CD8-positive, alpha-beta memory T cell (primary cell): ENCODE results near the gene PSMD3. TPM values are rescaled to one million over a fixed set of nuclear protein-coding genes. Genes with fewer than 3 reads are reported as not detected.

Experiments
- CTCF ChIA-PET: fragments of 350-600 bp; sonication (Branson Sonifier 250); formaldehyde crosslinking; loops from one replicate; lab custom pipeline; 2021; ENCODE audit warnings: antibody characterized with exemption; lab: Charles Lee
- POLR2A ChIA-PET: fragments of 350-600 bp; sonication (Branson Sonifier 250); formaldehyde crosslinking; loops from one replicate; lab custom pipeline; 2021; ENCODE audit warnings: antibody characterized with exemption; lab: Charles Lee
- DNase-seq, 5 donors: peaks; one replicate each; pipeline versions ENCODE4 v3.0.0 to v3.0.0-alpha.2; 2020 to 2022; ENCODE audit warnings: mixed read lengths in 1 of 5
- H3K27ac ChIP-seq: one replicate; pipeline ENCODE4 v1.7.0; 2013; ENCODE audit warnings: low read depth, mild to moderate bottlenecking, low read length, moderate library complexity
- H3K27me3 ChIP-seq: 2 replicates; pipeline ENCODE4 v1.7.0; 2013; ENCODE audit warnings: low read length, mild to moderate bottlenecking; ENCODE audit not compliant: insufficient read depth, poor library complexity, severe bottlenecking
- H3K36me3 ChIP-seq: 2 replicates; pipeline ENCODE4 v1.7.0; 2013; ENCODE audit warnings: mild to moderate bottlenecking, low read length, moderate library complexity; ENCODE audit not compliant: insufficient read depth
- H3K4me1 ChIP-seq: 2 replicates; pipeline ENCODE4 v1.7.0; 2013; ENCODE audit warnings: mild to moderate bottlenecking, low read length, moderate library complexity; ENCODE audit not compliant: insufficient read depth
- H3K4me3 ChIP-seq: 2 replicates; pipeline ENCODE4 v1.7.0; 2013; ENCODE audit warnings: mild to moderate bottlenecking, low read length
- H3K9me3 ChIP-seq: 2 replicates; pipeline ENCODE4 v1.7.0; 2013; ENCODE audit warnings: mild to moderate bottlenecking, low read length
- H3K27ac Mint-ChIP-seq, 8 donors: one replicate each; pipeline ENCODE4 v1.8.0; 2020 to 2021; ENCODE audit warnings: mixed read lengths in 8 of 8, mild to moderate bottlenecking in 6 of 8, inconsistent platforms in 3 of 8, moderate library complexity in 3 of 8
- H3K27me3 Mint-ChIP-seq, 2 donors: one replicate each; pipeline ENCODE4 v1.8.0; 2020 to 2021; ENCODE audit warnings: mixed read lengths in 2 of 2, mild to moderate bottlenecking in 1 of 2, moderate library complexity in 1 of 2
- H3K36me3 Mint-ChIP-seq, 3 donors: one replicate each; pipeline ENCODE4 v1.8.0; 2020 to 2021; ENCODE audit warnings: mixed read lengths in 3 of 3, inconsistent platforms in 1 of 3, mild to moderate bottlenecking in 1 of 3
- H3K4me1 Mint-ChIP-seq, 3 donors: one replicate each; pipeline ENCODE4 v1.8.0; 2020 to 2021; ENCODE audit warnings: mixed read lengths in 3 of 3, inconsistent platforms in 1 of 3, mild to moderate bottlenecking in 1 of 3
- H3K4me3 Mint-ChIP-seq, 7 donors: one replicate each; pipeline ENCODE4 v1.8.0; 2020 to 2021; ENCODE audit warnings: mixed read lengths in 7 of 7, mild to moderate bottlenecking in 6 of 7, moderate library complexity in 4 of 7, inconsistent platforms in 2 of 7
- H3K9me3 Mint-ChIP-seq, 5 donors: one replicate each; pipeline ENCODE4 v1.8.0; 2020 to 2022; ENCODE audit warnings: mixed read lengths in 5 of 5, mild to moderate bottlenecking in 3 of 5, moderate library complexity in 2 of 5, inconsistent platforms in 1 of 5
- polyA plus RNA-seq: library from polyadenylated mRNA; unstranded; fragments of 300-500 nt; fragmentation: Illumina TruSeq; gene quantifications from one replicate; pipeline ENCODE4 v1.2.3, GENCODE V29; 2021
- total RNA-seq, 2 experiments: library from RNA; stranded (reverse); gene quantifications; one replicate each; pipeline ENCODE4 v1.2.3, GENCODE V29; 2021

Gene PSMD3
- total and polyA plus RNA-seq, 3 experiments from 2014 or later, result 51.1 to 186 (median 185) TPM

GRCh38 chr17:40014375-40014980 lies 33.9 kb downstream of the PSMD3 start:
- Histone ChIP-seq H3K9me3 (no peaks in the 10 kb centered on the region), H3K36me3 (no peaks in the 10 kb centered on the region), H3K4me1 (peaks cover 4% of the 10 kb centered on the region), H3K27ac (no peak overlapping the region), H3K27me3 (no peaks in the 10 kb centered on the region), H3K4me3 (no peak overlapping the region)
- H3K4me1 Mint-ChIP-seq, result peaks cover 6 to 19% (median 10%) of the 10 kb centered on the region in 3 donors
- H3K4me3 Mint-ChIP-seq, result no peak overlapping the region
- no peaks in the 10 kb centered on the region for H3K9me3 Mint-ChIP-seq
- peak overlapping the region in 1 of 8 donors; percentile 76 for H3K27ac Mint-ChIP-seq
- no peak for DNase-seq
- H3K27me3 Mint-ChIP-seq, result peaks cover 2 to 5% of the 10 kb centered on the region in 2 donors
- H3K36me3 Mint-ChIP-seq, result peaks cover 0 to 10% (median 2%) of the 10 kb centered on the region in 3 donors
- CTCF ChIA-PET, result interaction anchor here (1.0 to 5.6 kb wide), 6 partner anchors 12 to 175 kb away, joined by 3 to 63 read pairs (median 4); partner anchors contain the start of gene MED24
- POLR2A ChIA-PET, result interaction anchor here (0.5 kb wide), 1 partner anchor 383 kb away, joined by 6 read pairs; no protein-coding TSS in a partner anchor

GRCh38 chr17:40015005-40015997 lies 34.7 kb downstream of the PSMD3 start, which contains the start of gene CSF3:
Gene CSF3 (plus strand): TSS chr17:40015440. CDS start chr17:40015475, 35 bp downstream.
- no peaks in the 10 kb centered on the region for H3K9me3 Mint-ChIP-seq
- H3K4me3 Mint-ChIP-seq, result peak within 1 kb of the TSS in 1 of 7 donors; percentile 65
- Histone ChIP-seq H3K9me3 (no peaks in the 10 kb centered on the region), H3K36me3 (peaks cover 6% of the 10 kb centered on the region), H3K27me3 (no peaks in the 10 kb centered on the region), H3K4me3 (no peak within 1 kb of the TSS), H3K4me1 (peaks cover 4% of the 10 kb centered on the region), H3K27ac (no peak within 1 kb of the TSS)
- DNase-seq, result no peak
- peaks cover 5 to 15% (median 6%) of the 10 kb centered on the region in 3 donors for H3K4me1 Mint-ChIP-seq
- ChIA-PET CTCF (interaction anchor here (0.9 to 5.6 kb wide), 7 partner anchors 11 to 174 kb away, joined by 3 to 63 read pairs (median 3); no protein-coding TSS in a partner anchor), POLR2A (interaction anchor here (0.5 to 0.6 kb wide), 2 partner anchors 51 to 382 kb away, joined by 3 to 6 read pairs; no protein-coding TSS in a partner anchor)
- no peak within 1 kb of the TSS for H3K27ac Mint-ChIP-seq
- H3K27me3 Mint-ChIP-seq, result peaks cover 2 to 5% of the 10 kb centered on the region in 2 donors
- peaks cover 0 to 19% (median 2%) of the 10 kb centered on the region in 3 donors for H3K36me3 Mint-ChIP-seq

- DNase-seq, result no peak
- ChIA-PET POLR2A (interaction anchor here (0.6 kb wide), 1 partner anchor 50 kb away, joined by 3 read pairs; no protein-coding TSS in a partner anchor), CTCF (interaction anchor here (0.9 to 5.6 kb wide), 8 partner anchors 10 to 173 kb away, joined by 3 to 63 read pairs (median 3); no protein-coding TSS in a partner anchor)
- no peak overlapping the region for H3K27ac Mint-ChIP-seq
- no peak overlapping the region for H3K4me3 ChIP-seq
- no peaks in the 10 kb centered on the region for H3K9me3 ChIP-seq
- peak overlapping the region in 1 of 7 donors; percentile 65 for H3K4me3 Mint-ChIP-seq
- peaks cover 6% of the 10 kb centered on the region for H3K36me3 ChIP-seq
- H3K4me1 ChIP-seq, result peaks cover 4% of the 10 kb centered on the region
- no peak overlapping the region for H3K27ac ChIP-seq
- H3K27me3 ChIP-seq, result no peaks in the 10 kb centered on the region
- H3K27me3 Mint-ChIP-seq, result peaks cover 2 to 5% of the 10 kb centered on the region in 2 donors
- peaks cover 0 to 25% (median 4%) of the 10 kb centered on the region in 3 donors for H3K36me3 Mint-ChIP-seq
- H3K4me1 Mint-ChIP-seq, result peaks cover 4 to 15% (median 6%) of the 10 kb centered on the region in 3 donors
- H3K9me3 Mint-ChIP-seq, result no peaks in the 10 kb centered on the region
Observed at GRCh38 chr17:40015998-40016985, 35.7 kb downstream of the PSMD3 start.

- CTCF ChIA-PET, result interaction anchor here (1.0 to 5.6 kb wide), 6 partner anchors 9 to 172 kb away, joined by 3 to 63 read pairs (median 8); no protein-coding TSS in a partner anchor
- Histone ChIP-seq H3K27me3 (no peaks in the 10 kb centered on the region), H3K9me3 (no peaks in the 10 kb centered on the region), H3K27ac (no peak overlapping the region), H3K4me3 (no peak overlapping the region), H3K4me1 (peaks cover 4% of the 10 kb centered on the region), H3K36me3 (peaks cover 6% of the 10 kb centered on the region)
- Mint-ChIP-seq H3K9me3 (no peaks in the 10 kb centered on the region), H3K27me3 (peaks cover under 1 to 2% of the 10 kb centered on the region in 2 donors), H3K27ac (peak overlapping the region in 3 of 8 donors; percentile 38 to 80 (median 47)), H3K4me1 (peaks cover 4 to 6% (median 4%) of the 10 kb centered on the region in 3 donors), H3K4me3 (peak overlapping the region in 1 of 7 donors; percentile 13), H3K36me3 (peaks cover 0 to 37% (median 5%) of the 10 kb centered on the region in 3 donors)
- POLR2A ChIA-PET, result interaction anchor here (0.8 kb wide), 1 partner anchor 9 kb away, joined by 3 read pairs; no protein-coding TSS in a partner anchor
- no peak for DNase-seq
Observed at GRCh38 chr17:40017422-40018080, 36.9 kb downstream of the PSMD3 start.

- CTCF ChIA-PET, result interaction anchor here (1.4 kb wide), 1 partner anchor 8 kb away, joined by 7 read pairs; no protein-coding TSS in a partner anchor
- Mint-ChIP-seq H3K4me3 (no peak overlapping the region), H3K9me3 (no peaks in the 10 kb centered on the region), H3K27ac (peak overlapping the region in 1 of 8 donors; percentile 80), H3K27me3 (no peaks in the 10 kb centered on the region), H3K36me3 (peaks cover 0 to 45% (median 5%) of the 10 kb centered on the region in 3 donors), H3K4me1 (peaks cover 3 to 5% (median 4%) of the 10 kb centered on the region in 3 donors)
- no peak overlapping the region for H3K27ac ChIP-seq
- POLR2A ChIA-PET, result no interaction called here
- no peak overlapping the region for H3K4me3 ChIP-seq
- peaks cover 2% of the 10 kb centered on the region for H3K4me1 ChIP-seq
- H3K9me3 ChIP-seq, result no peaks in the 10 kb centered on the region
- peaks cover 12% of the 10 kb centered on the region for H3K36me3 ChIP-seq
- no peaks in the 10 kb centered on the region for H3K27me3 ChIP-seq
- DNase-seq, result no peak
Observed at GRCh38 chr17:40018211-40019121, 37.9 kb downstream of the PSMD3 start.
